Measurements from ENCODE around the gene JAG2.

GRCh38 chr14:105100910-105101309, 67.7 kb downstream of the JAG2 start:
- TF ChIP-seq CTCF (IDR thresholded peaks at IDR 0.05; ENCODE audit: borderline replicate concordance, extremely low read depth, low read length, poor library complexity, severe bottlenecking) (no peak), EZH2 (IDR thresholded peaks at IDR 0.05; ENCODE audit: borderline replicate concordance, low read depth, low read length, severe bottlenecking) (no peak)

Measured in DND-41 (cell line).